ENCODE measurements around the gene PARD6A.

Gene PARD6A

GRCh38 chr16:67653128-67653788 is 7.5 kb upstream of the PARD6A start:
- DNase-seq (ENCODE audit: extremely low spot score, insufficient read length, low read depth) (no peak), FAIRE-seq (no peak)

- DNase-seq (ENCODE audit: extremely low spot score, insufficient read length, low read depth): no peak
- no peak for FAIRE-seq
Measured at GRCh38 chr16:67653789-67654402, 6.9 kb upstream of the PARD6A start.

- no peak for FAIRE-seq
- no peak for DNase-seq (ENCODE audit: extremely low spot score, insufficient read length, low read depth)
Measured at GRCh38 chr16:67654403-67654911, 6.3 kb upstream of the PARD6A start.

- DNase-seq (ENCODE audit: extremely low spot score, insufficient read length, low read depth) (no peak), FAIRE-seq (no peak)
Measured at GRCh38 chr16:67655363-67655762, 5.4 kb upstream of the PARD6A start.

- no peak for DNase-seq (ENCODE audit: extremely low spot score, insufficient read length, low read depth)
- FAIRE-seq: no peak
Measured at GRCh38 chr16:67656344-67657016, 4.3 kb upstream of the PARD6A start.

- DNase-seq (ENCODE audit: extremely low spot score, insufficient read length, low read depth): no peak
- no peak for FAIRE-seq
Measured at GRCh38 chr16:67657017-67657608, 3.6 kb upstream of the PARD6A start.

- DNase-seq (ENCODE audit: extremely low spot score, insufficient read length, low read depth) (no peak), FAIRE-seq (no peak)
Measured at GRCh38 chr16:67657751-67658518, 2.8 kb upstream of the PARD6A start.

- FAIRE-seq (no peak), DNase-seq (ENCODE audit: extremely low spot score, insufficient read length, low read depth) (no peak)
Measured at GRCh38 chr16:67658849-67659674, 1.7 kb upstream of the PARD6A start.

- DNase-seq (ENCODE audit: extremely low spot score, insufficient read length, low read depth) (peak; percentile 100), FAIRE-seq (no peak)
Measured at GRCh38 chr16:67659675-67660563, 841 bp upstream of the PARD6A start, which contains the start of gene ACD. Gene ACD (minus strand): TSS chr16:67660260. CDS start chr16:67660220, 40 bp downstream.

- DNase-seq (ENCODE audit: extremely low spot score, insufficient read length, low read depth) (no peak), FAIRE-seq (no peak)
Measured at GRCh38 chr16:67661101-67661761, 471 bp downstream of the PARD6A start.

- FAIRE-seq (no peak), DNase-seq (ENCODE audit: extremely low spot score, insufficient read length, low read depth) (no peak)
Measured at GRCh38 chr16:67661886-67662652, 1.3 kb downstream of the PARD6A start.

GRCh38 chr16:67662653-67663010 is 1.9 kb downstream of the PARD6A start:
- FAIRE-seq: no peak
- no peak for DNase-seq (ENCODE audit: extremely low spot score, insufficient read length, low read depth)

- DNase-seq (ENCODE audit: extremely low spot score, insufficient read length, low read depth) (no peak), FAIRE-seq (no peak)
Measured at GRCh38 chr16:67663151-67663876, 2.6 kb downstream of the PARD6A start.

GRCh38 chr16:67663877-67664222 is 3.1 kb downstream of the PARD6A start:
- no peak for DNase-seq (ENCODE audit: extremely low spot score, insufficient read length, low read depth)
- FAIRE-seq: no peak

GRCh38 chr16:67664258-67664657 is 3.5 kb downstream of the PARD6A start:
- DNase-seq (ENCODE audit: extremely low spot score, insufficient read length, low read depth) (no peak), FAIRE-seq (no peak)

GRCh38 chr16:67664871-67665270 is 4.1 kb downstream of the PARD6A start:
- FAIRE-seq: no peak
- no peak for DNase-seq (ENCODE audit: extremely low spot score, insufficient read length, low read depth)

- no peak for FAIRE-seq
- no peak for DNase-seq (ENCODE audit: extremely low spot score, insufficient read length, low read depth)
Measured at GRCh38 chr16:67665598-67665997, 4.8 kb downstream of the PARD6A start.

Measured in GM18507 (cell line).